ENCODE data around the gene IFT80. TPM values are rescaled to one million over a fixed set of nuclear protein-coding genes. Genes with fewer than 3 reads are reported as not detected.

Gene IFT80
- total and polyA plus RNA-seq, 2 experiments from 2014 or later = 13.5 to 43.3 TPM

GRCh38 chr3:160445854-160446253 is 46.8 kb upstream of the IFT80 start:
- DNase-seq (ENCODE audit: low spot score) = no peak
- H3K79me2 ChIP-seq = peaks cover 69% of the 10 kb centered on the region
- 95% methylated on average over 1 of the region's 1 CpG for WGBS (ENCODE audit: low lambda C conversion rate, missing lambda C conversion rate)

GRCh38 chr3:160444411-160444810 is 45.4 kb upstream of the IFT80 start:
- no peak overlapping the region for H2AFZ ChIP-seq
- no peak overlapping the region for H3K27ac ChIP-seq
- TF ChIP-seq EZH2phosphoT487 (IDR thresholded peaks at IDR 0.05; ENCODE audit: low read depth, severe bottlenecking, unreplicated experiment) (no peak), EZH2 (IDR thresholded peaks at IDR 0.05; ENCODE audit: borderline replicate concordance) (no peak), CTCF (IDR thresholded peaks at IDR 0.05; ENCODE audit: poor library complexity) (no peak)
- H3K4me1 ChIP-seq (ENCODE audit: insufficient read depth) = no peaks in the 10 kb centered on the region
- WGBS (ENCODE audit: low lambda C conversion rate, missing lambda C conversion rate) = 91% methylated on average over 1 of the region's 1 CpG
- DNase-seq (ENCODE audit: low spot score) = no peak
- no peaks in the 10 kb centered on the region for H3K9me3 ChIP-seq (ENCODE audit: low read depth)
- H3K27me3 ChIP-seq = no peaks in the 10 kb centered on the region
- no peaks in the 10 kb centered on the region for H3K9me2 ChIP-seq (replicated peaks; ENCODE audit: insufficient read depth)
- no peak overlapping the region for H3K4me3 ChIP-seq
- H3K79me2 ChIP-seq = peaks cover 77% of the 10 kb centered on the region
- H3K36me3 ChIP-seq (replicated peaks; ENCODE audit: insufficient read depth, low read depth) = no peaks in the 10 kb centered on the region
- H3K4me2 ChIP-seq = no peak overlapping the region
- H4K20me1 ChIP-seq (ENCODE audit: insufficient read depth, poor library complexity, severe bottlenecking) = no peaks in the 10 kb centered on the region

More at GRCh38 chr3:160445854-160446253, 46.8 kb upstream of the IFT80 start:
- H4K20me1 ChIP-seq (ENCODE audit: insufficient read depth, poor library complexity, severe bottlenecking) = no peaks in the 10 kb centered on the region
- no peak overlapping the region for H3K4me3 ChIP-seq
- H3K9me3 ChIP-seq (ENCODE audit: low read depth) = no peaks in the 10 kb centered on the region
- no peak overlapping the region for H3K27ac ChIP-seq
- TF ChIP-seq EZH2phosphoT487 (IDR thresholded peaks at IDR 0.05; ENCODE audit: low read depth, severe bottlenecking, unreplicated experiment) (no peak), CTCF (IDR thresholded peaks at IDR 0.05; ENCODE audit: poor library complexity) (no peak), EZH2 (IDR thresholded peaks at IDR 0.05; ENCODE audit: borderline replicate concordance) (no peak)
- no peaks in the 10 kb centered on the region for H3K9me2 ChIP-seq (replicated peaks; ENCODE audit: insufficient read depth)
- no peaks in the 10 kb centered on the region for H3K36me3 ChIP-seq (replicated peaks; ENCODE audit: insufficient read depth, low read depth)
- H3K4me1 ChIP-seq (ENCODE audit: insufficient read depth) = peaks cover 4% of the 10 kb centered on the region
- H2AFZ ChIP-seq = no peak overlapping the region
- no peak overlapping the region for H3K4me2 ChIP-seq
- no peaks in the 10 kb centered on the region for H3K27me3 ChIP-seq

- H3K36me3 ChIP-seq (replicated peaks; ENCODE audit: insufficient read depth, low read depth) = no peaks in the 10 kb centered on the region
- 94% methylated on average over 7 of the region's 7 CpGs for WGBS (ENCODE audit: low lambda C conversion rate, missing lambda C conversion rate)
- peaks cover 53% of the 10 kb centered on the region for H3K79me2 ChIP-seq
- H2AFZ ChIP-seq = no peak overlapping the region
- no peak overlapping the region for H3K4me3 ChIP-seq
- H3K4me2 ChIP-seq = no peak overlapping the region
- TF ChIP-seq EZH2phosphoT487 (IDR thresholded peaks at IDR 0.05; ENCODE audit: low read depth, severe bottlenecking, unreplicated experiment) (no peak), CTCF (IDR thresholded peaks at IDR 0.05; ENCODE audit: poor library complexity) (no peak), EZH2 (IDR thresholded peaks at IDR 0.05; ENCODE audit: borderline replicate concordance) (no peak)
- no peak overlapping the region for H3K27ac ChIP-seq
- DNase-seq (ENCODE audit: low spot score) = no peak
- no peaks in the 10 kb centered on the region for H3K9me3 ChIP-seq (ENCODE audit: low read depth)
- no peaks in the 10 kb centered on the region for H3K4me1 ChIP-seq (ENCODE audit: insufficient read depth)
- no peaks in the 10 kb centered on the region for H3K27me3 ChIP-seq
- no peaks in the 10 kb centered on the region for H3K9me2 ChIP-seq (replicated peaks; ENCODE audit: insufficient read depth)
- H4K20me1 ChIP-seq (ENCODE audit: insufficient read depth, poor library complexity, severe bottlenecking) = no peaks in the 10 kb centered on the region
Observed at GRCh38 chr3:160440687-160441086, 41.7 kb upstream of the IFT80 start.

- Histone ChIP-seq H3K27ac (no peak overlapping the region), H3K27me3 (no peaks in the 10 kb centered on the region), H3K79me2 (peaks cover 28% of the 10 kb centered on the region), H3K9me2 (replicated peaks; ENCODE audit: insufficient read depth) (no peaks in the 10 kb centered on the region), H2AFZ (no peak overlapping the region), H3K4me1 (ENCODE audit: insufficient read depth) (no peaks in the 10 kb centered on the region), H3K4me3 (no peak overlapping the region), H3K36me3 (replicated peaks; ENCODE audit: insufficient read depth, low read depth) (no peaks in the 10 kb centered on the region), H4K20me1 (ENCODE audit: insufficient read depth, poor library complexity, severe bottlenecking) (no peaks in the 10 kb centered on the region), H3K4me2 (no peak overlapping the region), H3K9me3 (ENCODE audit: low read depth) (no peaks in the 10 kb centered on the region)
- no peak for DNase-seq (ENCODE audit: low spot score)
- WGBS (ENCODE audit: low lambda C conversion rate, missing lambda C conversion rate) = 62% methylated on average over 5 of the region's 5 CpGs
- TF ChIP-seq CTCF (IDR thresholded peaks at IDR 0.05; ENCODE audit: poor library complexity) (no peak), EZH2 (IDR thresholded peaks at IDR 0.05; ENCODE audit: borderline replicate concordance) (no peak), EZH2phosphoT487 (IDR thresholded peaks at IDR 0.05; ENCODE audit: low read depth, severe bottlenecking, unreplicated experiment) (no peak)
Observed at GRCh38 chr3:160437083-160437455, 38.0 kb upstream of the IFT80 start.
